GM19397 (cell line): ENCODE results near the gene GDA.

ENCODE experiments used
- ATAC-seq: cut with Tn5 transposase; IDR thresholded peaks from one replicate; pipeline ENCODE4 v1.9.1; 2021; ENCODE audit warnings: mild to moderate bottlenecking, moderate library complexity; ENCODE audit not compliant: unreplicated experiment

GDA gene

DNA sequence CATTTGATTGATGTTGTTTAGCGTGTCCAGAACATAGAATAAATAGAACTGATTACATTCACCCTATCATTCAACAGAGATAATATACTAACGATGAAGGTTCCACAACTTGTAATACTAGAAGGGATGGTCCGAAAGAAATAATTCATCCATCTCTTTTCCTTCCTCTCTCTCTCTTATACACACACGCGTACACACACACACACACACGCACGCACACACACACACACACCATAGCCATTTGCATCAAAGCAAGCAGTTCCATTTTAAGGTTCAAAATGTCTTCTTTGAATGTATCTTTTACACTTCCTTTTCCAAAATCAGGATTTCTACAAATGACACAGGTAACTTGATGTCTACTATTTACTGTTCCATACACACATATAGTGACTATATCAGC, 887 bp downstream of the GDA start:
- no peak for ATAC-seq

DNA sequence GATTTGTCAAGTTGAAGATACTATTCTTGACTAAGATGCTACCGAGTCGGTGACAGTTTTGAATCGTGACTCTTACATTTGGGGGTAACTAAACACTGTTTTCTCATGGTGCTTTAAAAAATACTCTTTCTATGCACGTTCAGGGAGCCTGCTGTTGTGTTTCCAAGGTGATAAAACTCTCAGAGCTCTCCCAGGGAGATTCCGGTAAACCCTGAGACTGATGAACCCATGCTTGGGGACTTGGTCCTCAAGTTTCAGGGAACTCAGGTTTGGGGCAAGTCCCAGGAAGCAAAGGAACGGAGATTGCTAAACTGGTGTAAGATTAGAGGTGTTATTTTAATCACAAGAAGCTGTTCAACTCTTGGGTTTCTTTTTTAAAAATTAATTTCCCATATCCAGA, 1.4 kb downstream of the GDA start:
- ATAC-seq: no peak

DNA sequence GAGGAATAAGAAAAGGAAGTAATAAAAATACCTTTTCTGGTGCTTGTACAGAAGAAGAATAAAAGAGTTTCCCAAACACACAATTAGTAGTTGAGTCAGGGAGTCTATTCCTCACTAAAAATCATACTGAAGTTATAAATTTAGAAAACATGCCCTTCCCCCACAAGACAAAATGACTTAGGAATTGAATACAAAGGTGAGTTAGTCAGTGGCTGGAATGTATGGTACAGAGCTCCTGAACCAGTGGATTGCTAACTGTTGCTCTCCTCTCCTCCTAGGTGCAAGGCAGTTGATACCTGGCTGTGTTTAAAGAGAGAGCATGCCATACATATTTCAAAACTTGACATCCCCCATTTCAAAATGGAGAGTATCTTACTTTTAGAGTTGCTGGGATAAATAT, 1.9 kb downstream of the GDA start:
- no peak for ATAC-seq

DNA sequence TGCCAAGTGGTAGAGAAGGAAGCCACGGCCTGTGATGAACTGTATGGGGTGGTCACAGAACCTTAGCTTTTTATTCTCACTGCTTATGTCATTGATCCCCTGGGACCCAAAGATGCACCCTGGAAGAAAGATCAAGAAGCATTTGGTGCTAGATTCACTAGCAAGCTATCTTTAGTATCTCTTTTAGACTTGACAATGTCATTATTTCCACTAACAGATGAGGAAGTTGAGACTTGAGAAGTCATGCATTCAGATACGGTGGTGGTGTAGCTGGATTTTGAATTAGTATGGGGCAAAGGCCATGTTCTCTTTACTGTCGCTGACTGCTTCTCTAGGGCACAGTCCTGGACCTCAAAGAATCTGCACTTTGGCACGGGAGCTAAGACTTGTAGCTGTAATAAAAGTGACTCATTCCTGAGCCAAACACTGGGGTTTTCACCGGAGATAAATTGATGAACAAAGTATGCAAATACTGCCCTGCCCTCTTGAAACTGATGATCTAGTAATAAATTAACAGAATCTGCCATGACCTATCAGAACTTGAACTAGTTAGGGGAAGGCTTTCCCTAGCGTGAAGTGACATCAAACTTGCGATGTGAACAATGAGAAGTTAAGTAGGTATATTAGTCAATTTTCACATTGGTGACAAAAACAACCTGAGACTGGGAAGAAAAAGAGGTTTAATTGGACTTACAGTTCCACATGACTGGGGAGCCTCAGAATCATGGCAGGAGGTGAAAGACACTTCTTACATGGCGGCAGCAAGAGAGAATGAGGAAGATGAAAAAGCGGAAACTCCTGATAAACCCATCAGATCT, 5.4 kb downstream of the GDA start:
- peak; percentile 81 for ATAC-seq

DNA sequence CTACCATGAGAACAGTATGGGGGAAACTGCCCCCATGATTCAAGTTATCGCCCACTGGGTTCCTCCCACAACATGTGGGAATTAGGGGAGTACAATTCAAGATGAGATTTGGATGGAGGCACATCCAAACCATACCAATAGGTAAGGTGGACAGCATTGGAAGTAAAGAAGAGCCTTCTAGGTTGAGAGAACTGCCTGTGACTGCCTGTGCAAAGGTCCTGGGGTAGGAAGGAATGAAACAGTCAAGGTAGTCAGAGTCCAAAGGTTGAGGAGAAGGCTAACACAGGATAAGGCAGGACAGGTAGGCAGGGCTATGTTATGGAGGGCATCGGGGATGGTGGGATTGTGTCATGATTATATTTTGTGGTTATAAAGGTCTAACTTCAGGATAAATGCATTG, 6.1 kb downstream of the GDA start:
- ATAC-seq: no peak

DNA sequence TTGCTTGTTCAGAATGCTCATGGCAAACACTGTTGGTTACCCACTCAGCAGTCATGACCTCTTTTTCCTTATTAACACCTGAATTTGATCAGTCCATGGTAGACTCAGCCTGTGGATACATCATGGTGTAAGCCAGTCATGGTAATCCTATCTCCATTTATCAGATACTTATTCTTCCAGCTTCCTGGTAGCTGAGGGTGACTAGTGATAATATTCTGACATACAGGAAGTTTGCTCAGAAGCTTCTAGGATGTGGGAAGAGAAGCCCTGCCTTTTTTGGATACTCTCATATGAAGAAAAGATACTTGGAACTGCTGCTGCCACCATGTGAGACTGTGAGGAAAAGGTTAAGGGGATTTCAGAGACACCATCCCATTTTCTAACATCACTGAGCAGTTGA, 7.3 kb downstream of the GDA start:
- ATAC-seq: no peak

DNA sequence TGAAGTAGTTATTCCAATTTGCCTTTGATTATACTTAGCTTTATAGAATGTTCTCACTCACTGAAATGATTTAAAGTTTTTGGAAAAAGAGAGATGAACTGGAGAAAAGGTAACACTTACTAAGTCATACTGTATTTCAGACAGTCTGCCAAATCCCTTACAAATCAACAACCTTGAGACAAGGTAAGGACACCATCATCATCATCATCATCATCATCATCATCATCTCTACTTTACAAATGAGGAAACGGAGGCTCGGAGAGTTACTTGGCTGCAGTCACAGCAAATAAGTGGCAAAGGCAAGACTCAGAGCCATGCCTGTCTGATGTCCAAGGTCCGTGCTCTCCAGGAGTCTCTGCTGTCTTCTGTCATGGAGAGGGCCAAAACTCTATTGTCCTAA, 9.4 kb downstream of the GDA start:
- no peak for ATAC-seq

DNA sequence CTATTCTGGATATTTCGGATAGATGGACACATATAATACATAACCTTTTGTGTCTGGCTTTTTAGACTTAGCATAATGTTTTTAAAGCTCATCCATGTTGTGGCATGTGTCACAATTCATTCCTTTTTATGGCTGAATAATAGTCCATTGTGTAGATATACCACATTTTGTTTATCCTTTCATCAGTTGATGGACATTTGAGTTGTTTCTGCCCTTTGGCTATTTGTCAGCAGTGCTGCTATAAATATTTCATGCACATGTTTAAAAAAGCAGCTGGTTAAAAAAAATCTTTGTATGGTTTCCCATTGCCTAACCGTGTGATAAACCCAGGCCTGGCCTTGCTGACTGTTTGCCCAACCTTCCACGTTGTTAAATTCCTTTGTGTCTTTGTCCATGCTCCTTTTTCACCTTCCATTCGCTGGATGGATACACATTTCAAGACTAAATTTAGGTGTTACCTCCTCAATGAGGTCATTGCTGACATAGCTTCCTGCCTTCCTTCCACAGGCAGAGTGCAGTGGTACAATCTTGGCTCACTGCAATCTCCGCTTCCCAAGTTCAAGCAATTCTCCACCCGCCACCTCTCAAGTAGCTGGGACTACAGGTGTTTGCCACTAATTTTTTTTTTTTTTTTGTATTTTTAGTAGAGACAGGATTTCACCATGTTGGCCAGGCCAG, 11.3 kb downstream of the GDA start:
- no peak for ATAC-seq

DNA sequence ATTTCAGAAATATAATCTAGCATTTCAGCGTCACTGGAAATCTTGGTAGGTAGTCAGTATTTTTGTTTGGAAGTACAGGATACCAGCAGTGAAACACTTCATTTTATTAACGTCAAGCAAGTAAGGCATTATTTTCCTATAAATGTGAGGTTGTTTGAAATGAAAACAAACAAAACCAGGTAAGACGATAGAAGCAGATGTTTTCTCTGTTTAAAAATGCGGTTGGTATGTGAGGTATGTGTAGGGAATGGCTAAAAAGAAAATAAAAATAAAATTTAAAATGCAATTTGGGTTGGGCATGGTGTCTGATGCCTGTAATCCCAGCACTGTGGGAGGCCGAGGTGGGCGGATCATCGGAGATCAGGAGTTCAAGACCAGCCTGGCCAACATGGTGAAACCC, 16.1 kb downstream of the GDA start:
- no peak for ATAC-seq

DNA sequence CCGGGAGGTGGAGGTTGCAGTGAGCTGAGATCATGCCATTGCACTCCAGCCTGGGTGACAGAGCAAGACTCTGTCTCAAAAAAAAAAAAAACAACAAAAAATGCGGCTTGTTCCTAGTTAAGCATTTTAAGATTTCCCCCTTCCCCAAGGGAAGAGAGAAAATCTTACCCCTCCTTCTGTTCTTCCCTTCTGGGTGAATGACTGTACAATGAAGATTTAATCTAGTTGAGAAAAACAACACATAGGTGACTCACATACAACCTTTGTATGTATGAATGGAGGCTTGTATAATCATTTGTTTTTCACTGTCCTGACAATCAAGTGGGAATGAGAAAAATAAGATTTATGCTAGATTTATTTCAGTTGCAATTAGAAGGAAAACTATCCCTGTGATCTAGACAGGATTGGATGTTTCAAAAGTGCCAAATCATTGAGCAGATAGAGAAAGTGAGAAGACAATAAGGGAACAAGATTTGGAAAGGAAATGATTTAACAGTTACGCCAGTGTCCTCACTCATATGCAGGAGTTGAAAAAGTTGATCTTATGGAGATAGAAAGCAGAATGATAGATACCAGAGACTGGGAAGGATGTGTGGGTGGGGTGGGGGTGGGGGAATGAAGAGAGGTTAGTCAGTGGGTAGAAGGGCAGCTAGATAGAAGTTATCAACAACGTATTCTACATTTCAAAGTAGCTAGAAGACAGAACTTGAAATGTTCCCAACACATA, 16.7 kb downstream of the GDA start:
- no peak for ATAC-seq

DNA sequence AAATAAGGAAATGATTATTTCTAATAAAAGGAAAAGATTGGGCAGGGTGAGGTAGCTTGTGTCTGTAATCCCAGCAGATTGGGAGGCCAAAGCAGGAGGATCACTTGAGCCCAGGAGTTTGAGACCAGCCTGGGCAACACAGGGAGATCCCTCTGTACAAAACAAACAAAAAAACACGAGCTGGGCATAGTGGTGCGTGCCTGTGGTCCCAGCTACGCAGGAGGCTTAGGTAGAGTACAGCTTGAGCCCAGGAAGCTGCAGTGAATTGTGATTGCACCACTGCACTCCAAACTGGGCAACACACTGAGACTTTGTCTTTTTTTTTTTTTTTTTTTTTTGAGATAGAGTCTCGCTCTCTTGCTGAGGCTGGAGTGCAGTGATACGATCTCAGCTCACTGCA, 18.8 kb downstream of the GDA start:
- ATAC-seq: no peak

DNA sequence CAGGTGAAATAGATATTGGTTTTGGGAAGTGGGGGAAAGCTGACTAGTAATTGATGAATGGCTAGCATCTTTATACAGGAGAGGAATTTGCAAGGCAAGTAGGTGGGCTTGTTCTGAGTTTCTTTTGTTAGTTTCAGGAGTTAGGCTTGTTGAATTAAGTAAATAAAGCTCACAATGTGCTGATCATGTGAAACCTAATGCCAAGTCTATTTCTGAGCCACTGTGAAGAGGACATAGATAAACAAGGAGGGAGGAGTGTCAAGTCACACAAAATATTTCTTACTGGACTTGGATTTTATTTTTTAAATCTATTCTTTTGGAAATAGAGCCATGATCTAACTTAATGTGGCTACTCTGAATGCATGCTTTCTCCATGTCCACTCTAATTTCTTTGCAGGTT, 19.9 kb downstream of the GDA start:
- ATAC-seq: no peak

DNA sequence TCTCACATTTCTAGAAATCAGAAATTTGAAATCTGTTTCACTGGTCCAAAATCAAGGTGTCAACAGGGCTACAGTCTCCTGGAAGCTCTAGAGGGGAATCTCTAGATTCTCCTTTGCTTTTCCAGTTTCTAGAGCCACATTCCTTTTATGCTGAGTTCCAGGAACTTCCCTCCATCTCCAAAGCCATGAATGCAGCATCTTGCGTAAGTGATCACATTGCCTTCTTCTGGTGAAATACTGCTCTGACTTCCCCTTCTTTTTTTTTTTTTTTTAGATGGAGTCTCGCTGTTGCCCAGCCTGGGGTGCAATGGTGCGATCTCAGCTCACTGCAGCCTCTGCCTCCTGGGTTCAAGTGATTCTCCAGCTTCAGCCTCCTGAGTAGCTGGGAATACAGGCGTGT, 23.8 kb downstream of the GDA start:
- no peak for ATAC-seq

DNA sequence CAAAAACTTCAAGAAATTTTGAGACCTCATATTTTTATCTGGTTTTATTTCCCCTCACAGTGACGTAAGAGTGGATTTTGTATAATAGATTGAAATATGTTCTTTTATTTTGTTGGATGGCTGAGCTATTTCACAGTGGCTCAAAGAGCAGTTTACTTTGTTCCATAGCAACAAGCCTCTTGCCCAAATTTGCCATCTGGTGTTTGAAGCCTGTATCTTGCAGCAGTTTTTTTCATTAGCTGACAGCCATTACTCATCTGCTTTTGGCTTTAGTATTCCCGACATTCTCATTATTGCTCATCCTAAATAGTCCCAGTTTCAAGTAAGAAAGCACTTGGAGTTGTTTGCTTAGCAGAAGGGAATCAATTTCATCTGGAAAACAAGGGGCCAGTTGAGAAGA, 36.3 kb downstream of the GDA start:
- no peak for ATAC-seq

DNA sequence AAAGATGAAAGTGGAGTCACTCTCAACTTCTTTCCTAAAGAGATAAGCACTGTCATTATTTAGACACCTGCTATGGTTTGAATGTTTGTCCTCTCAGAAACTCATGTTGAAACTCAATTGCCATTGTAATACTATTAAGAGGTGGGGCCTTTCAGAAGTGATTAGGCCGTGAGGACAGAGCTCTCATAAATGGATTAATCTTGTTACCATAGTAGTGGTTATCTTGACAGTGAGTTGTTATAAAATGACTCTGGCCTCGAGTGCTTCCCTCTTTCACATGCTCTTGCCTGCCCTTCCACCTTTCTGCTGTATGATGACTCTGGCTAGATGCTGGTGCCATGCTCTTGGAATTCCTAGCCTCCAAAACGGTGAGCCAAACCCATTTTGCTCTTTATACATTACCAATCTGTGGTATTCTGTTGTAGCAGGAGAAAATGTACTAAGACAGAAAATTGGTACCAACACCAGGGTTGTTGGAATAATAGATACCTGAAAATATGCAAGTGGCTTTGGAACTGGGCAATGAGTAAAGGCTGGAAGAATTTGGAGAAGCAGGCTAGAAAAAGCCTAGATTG, 38.0 kb downstream of the GDA start:
- ATAC-seq: no peak

DNA sequence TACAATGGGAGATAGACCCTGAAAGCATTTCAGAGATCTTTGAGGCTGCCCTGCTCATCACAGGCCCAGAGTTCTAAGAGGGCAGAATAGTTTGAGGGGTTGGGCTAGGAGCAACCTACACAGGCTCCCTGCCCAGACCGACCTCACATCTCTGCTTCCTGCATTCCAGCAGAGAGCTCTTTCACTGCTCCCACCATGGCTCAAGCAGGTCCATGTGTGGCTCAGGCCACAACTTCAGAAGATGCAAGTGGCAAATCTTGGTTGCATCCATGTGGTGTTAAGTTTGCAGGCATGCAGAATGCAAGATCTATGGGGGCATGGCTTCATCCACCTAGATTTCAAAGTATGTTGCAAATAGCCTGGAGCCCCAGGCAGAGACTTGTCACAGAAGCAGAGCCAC, 39.0 kb downstream of the GDA start:
- ATAC-seq: no peak

DNA sequence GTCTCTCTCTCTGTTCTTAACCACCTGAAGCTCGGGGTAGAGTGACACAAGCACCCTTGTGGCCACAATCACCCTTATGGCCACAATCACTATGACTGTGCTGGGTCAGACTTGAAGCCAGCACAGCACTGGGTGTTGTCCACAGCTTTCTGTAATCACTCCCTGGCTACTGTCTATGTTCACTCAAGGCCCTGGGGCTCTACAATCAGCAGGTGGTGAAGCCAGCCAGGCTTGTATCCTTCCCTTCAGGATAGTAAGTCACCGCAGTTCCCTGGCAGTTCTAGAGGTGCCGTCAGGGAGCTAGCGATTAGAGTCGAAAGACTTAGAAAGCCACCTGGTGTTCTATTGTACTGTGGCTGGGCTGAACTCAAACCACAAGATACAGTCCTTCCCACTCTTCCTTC, 44.2 kb downstream of the GDA start:
- peak; percentile 96 for ATAC-seq

DNA sequence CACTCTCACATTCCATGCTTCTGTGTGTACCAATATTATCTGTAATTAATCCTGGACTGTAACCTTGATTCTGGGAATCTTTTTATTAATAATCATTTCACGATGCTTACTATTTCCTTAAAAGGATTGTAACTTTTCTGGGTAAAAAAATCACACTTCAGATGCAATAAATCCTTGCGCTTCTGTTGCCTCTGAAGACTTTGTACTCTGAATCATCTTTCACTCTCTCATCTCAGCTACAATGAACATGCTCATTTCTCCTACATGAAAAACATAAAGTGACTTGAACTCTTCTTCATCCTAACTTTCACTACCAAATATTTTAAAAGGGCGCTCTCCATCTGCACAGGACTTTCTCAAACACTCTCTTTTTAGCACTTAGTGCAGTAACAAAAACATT, 50.0 kb downstream of the GDA start:
- no peak for ATAC-seq

DNA sequence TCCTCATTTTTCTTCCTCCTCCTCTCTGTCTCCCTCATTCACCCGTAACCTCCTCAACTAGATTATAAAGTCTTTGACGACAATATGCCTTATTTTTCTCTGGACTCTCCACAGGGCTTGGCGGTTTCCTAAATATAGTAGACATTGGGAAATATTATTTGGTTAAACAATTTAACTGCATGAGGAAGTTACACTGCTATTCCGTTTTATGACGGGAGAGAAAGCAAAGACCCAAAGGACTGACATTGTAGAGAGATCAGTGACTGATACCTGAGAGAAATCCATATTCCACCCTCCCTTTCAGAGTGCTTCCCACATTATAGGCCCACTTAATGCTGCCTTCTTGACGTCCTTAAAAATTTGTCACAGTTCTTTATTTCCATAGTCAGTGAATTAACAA, 51.2 kb downstream of the GDA start:
- ATAC-seq: no peak

DNA sequence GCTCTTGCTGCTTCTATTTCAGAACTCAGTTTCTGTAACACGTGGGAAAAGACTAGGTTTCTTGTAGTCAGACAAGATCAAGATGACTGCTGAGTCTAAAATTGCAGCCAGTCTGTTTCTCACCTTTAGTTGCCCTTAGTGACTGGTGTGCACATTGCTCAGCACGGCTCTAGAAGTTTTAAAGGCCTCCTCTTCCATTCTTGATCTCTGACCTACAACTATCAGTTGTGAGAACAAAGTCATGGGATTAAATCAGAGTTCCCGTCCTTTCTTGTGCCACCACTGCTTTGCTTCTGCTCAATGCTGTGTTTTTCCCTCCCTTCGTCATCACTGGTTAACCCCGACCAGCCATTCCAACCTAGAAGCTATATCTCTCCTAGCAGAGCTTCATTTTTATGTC, 52.8 kb downstream of the GDA start:
- ATAC-seq: no peak

DNA sequence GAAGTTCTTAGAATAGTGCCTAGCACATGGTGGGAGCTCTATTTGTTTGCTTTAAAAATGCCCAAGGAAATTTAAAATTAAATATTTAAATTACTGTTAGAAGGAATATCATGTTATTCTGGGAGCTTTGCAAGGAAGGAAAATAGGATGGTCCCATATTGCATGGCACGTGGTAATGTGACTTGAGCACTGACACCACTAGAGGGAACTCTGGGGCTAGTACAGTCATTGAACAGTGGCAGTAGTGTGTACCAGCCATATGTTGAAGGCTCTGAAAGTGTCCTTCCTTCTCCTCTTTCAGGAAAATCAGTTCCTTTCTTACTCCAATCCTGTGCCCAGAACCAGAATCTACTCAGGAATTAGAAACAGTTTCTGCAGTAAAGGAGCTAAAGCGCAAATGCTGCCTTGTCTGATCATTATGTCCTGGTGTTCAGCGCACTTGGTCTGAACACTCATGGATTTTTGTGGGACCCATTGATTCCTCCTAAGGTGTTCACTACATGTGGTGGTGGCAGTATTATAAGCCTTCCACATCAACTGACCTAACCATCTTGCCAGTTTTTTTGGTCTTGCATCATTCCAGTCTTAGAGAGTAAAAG, 54.1 kb downstream of the GDA start:
- ATAC-seq: peak; percentile 39
